IMR-90 (cell line): ENCODE measurements around the gene FTO. TPM values are rescaled to one million over a fixed set of nuclear protein-coding genes. Genes with fewer than 3 reads are reported as not detected.

Experiments used
- ATAC-seq: fragments of 200-7000 bp; cut with Tn5 transposase; 2 replicates; pipeline ENCODE4 v1.9.1; 2020; ENCODE audit warnings: low read depth, mild to moderate bottlenecking, moderate library complexity
- BruUV-seq: library from RNA; stranded (reverse); fragments of 400-500 nt; replicated peaks from 2 replicates; lab custom pipeline; 2021; lab: Mats Ljungman, UMichigan
- CTCF ChIA-PET: fragments of 300-600 bp; formaldehyde crosslinking; extraction: SDS; loops from one replicate; lab custom pipeline; 2021; ENCODE audit warnings: antibody characterized with exemption; lab: Yijun Ruan, JAX
- POLR2A ChIA-PET: fragments of 300-600 bp; sonication (Branson Sonifier 250); formaldehyde crosslinking; loops from one replicate; lab custom pipeline; 2022; ENCODE audit warnings: antibody characterized with exemption; ENCODE audit not compliant: unreplicated experiment; lab: Charles Lee
- DNase-seq: peaks from one replicate; pipeline ENCODE4 v3.0.0; 2013
- H2AFZ ChIP-seq: replicated peaks from 2 replicates; pipeline ENCODE3; 2013; ENCODE audit warnings: low read length, mild to moderate bottlenecking; ENCODE audit not compliant: poor library complexity
- H2AK5ac ChIP-seq: 2 replicates; pipeline ENCODE4 v1.6.1; 2013; ENCODE audit warnings: low read depth, low read length, inconsistent platforms
- H2AK9ac ChIP-seq: replicated peaks from 2 replicates; pipeline ENCODE3; 2013; ENCODE audit warnings: mild to moderate bottlenecking, low read depth, low read length, moderate library complexity; ENCODE audit not compliant: poor library complexity
- H2BK120ac ChIP-seq: 2 replicates; pipeline ENCODE4 v1.6.1; 2013; ENCODE audit warnings: low read depth, low read length, inconsistent platforms
- H2BK15ac ChIP-seq: 3 replicates; pipeline ENCODE4 v1.6.1; 2013; ENCODE audit warnings: low read depth, low read length, inconsistent platforms
- H2BK20ac ChIP-seq: 2 replicates; pipeline ENCODE4 v1.6.1; 2013; ENCODE audit warnings: low read depth, mild to moderate bottlenecking, inconsistent platforms, low read length, moderate library complexity
- H2BK5ac ChIP-seq: 2 replicates; pipeline ENCODE4 v1.6.1; 2013; ENCODE audit warnings: mild to moderate bottlenecking, low read depth, low read length, inconsistent platforms; ENCODE audit not compliant: poor library complexity, severe bottlenecking
- H3K14ac ChIP-seq: replicated peaks from 2 replicates; pipeline ENCODE4 v1.6.1; 2013; ENCODE audit warnings: low read depth, low read length, inconsistent platforms
- H3K18ac ChIP-seq: 2 replicates; pipeline ENCODE4 v1.6.1; 2013; ENCODE audit warnings: low read depth, low read length, control low read depth
- H3K23ac ChIP-seq: 2 replicates; pipeline ENCODE4 v1.6.1; 2013; ENCODE audit warnings: low read depth, low read length, inconsistent platforms
- H3K27ac ChIP-seq: 2 replicates; pipeline ENCODE4 v1.5.1; 2013; ENCODE audit warnings: mild to moderate bottlenecking, control low read depth, low read length; ENCODE audit not compliant: insufficient read depth
- H3K27me3 ChIP-seq: 2 replicates; pipeline ENCODE4 v1.6.1; 2013; ENCODE audit warnings: low read length; ENCODE audit not compliant: control insufficient read depth, insufficient read depth
- H3K36me3 ChIP-seq: 2 replicates; pipeline ENCODE4 v1.6.1; 2013; ENCODE audit warnings: low read length, mixed read lengths; ENCODE audit not compliant: control insufficient read depth, insufficient read depth
- H3K4ac ChIP-seq: 2 replicates; pipeline ENCODE4 v1.6.1; 2013; ENCODE audit warnings: low read depth, low read length, inconsistent platforms
- H3K4me1 ChIP-seq: 2 replicates; pipeline ENCODE4 v1.6.1; 2013; ENCODE audit warnings: low read length, mixed read lengths; ENCODE audit not compliant: control insufficient read depth, insufficient read depth
- H3K4me2 ChIP-seq: 2 replicates; pipeline ENCODE4 v1.6.1; 2013; ENCODE audit warnings: low read depth, mild to moderate bottlenecking, control low read depth, low read length, moderate library complexity
- H3K4me3 ChIP-seq: 2 replicates; pipeline ENCODE4 v1.5.1; 2013; ENCODE audit warnings: low read depth, mild to moderate bottlenecking, control low read depth, low read length, moderate library complexity; ENCODE audit not compliant: insufficient read depth
- H3K56ac ChIP-seq: 2 replicates; pipeline ENCODE4 v1.6.1; 2013; ENCODE audit warnings: low read length, inconsistent platforms; ENCODE audit not compliant: insufficient read depth; ENCODE audit errors: extremely low read depth
- H3K79me1 ChIP-seq, 2 experiments: 2 replicates each; pipeline ENCODE4 v1.6.1; 2013; ENCODE audit warnings: low read length in 2 of 2, inconsistent platforms in 1 of 2, low read depth in 1 of 2
- H3K9ac ChIP-seq: 2 replicates; pipeline ENCODE4 v1.6.1; 2013; ENCODE audit warnings: low read depth, low read length, control low read depth
- H3K9me1 ChIP-seq: 2 replicates; pipeline ENCODE4 v1.6.1; 2013; ENCODE audit warnings: low read length, inconsistent platforms; ENCODE audit not compliant: insufficient read depth
- H3K9me3 ChIP-seq: 2 replicates; pipeline ENCODE4 v1.6.1; 2013; ENCODE audit warnings: low read length; ENCODE audit not compliant: control insufficient read depth, insufficient read depth
- H4K20me1 ChIP-seq: 2 replicates; pipeline ENCODE4 v1.6.1; 2013; ENCODE audit warnings: low read length, inconsistent platforms; ENCODE audit not compliant: insufficient read depth
- H4K5ac ChIP-seq: 2 replicates; pipeline ENCODE4 v1.6.1; 2013; ENCODE audit warnings: mild to moderate bottlenecking, low read depth, low read length, control low read depth
- H4K8ac ChIP-seq, 2 experiments: 2 replicates each; pipeline ENCODE4 v1.6.1; 2013; ENCODE audit warnings: low read depth in 2 of 2, low read length in 2 of 2, control low read depth in 1 of 2, inconsistent platforms in 1 of 2
- H4K91ac ChIP-seq: 2 replicates; pipeline ENCODE4 v1.6.1; 2013; ENCODE audit warnings: low read depth, low read length, inconsistent platforms; ENCODE audit not compliant: insufficient read depth
- CEBPB ChIP-seq: IDR thresholded peaks from 2 replicates; pipeline ENCODE4 v1.6.1; 2012; ENCODE audit warnings: low read depth, low read length, improper control_type of control experiment
- CTCF ChIP-seq: conservative IDR thresholded peaks from 2 replicates; pipeline ENCODE4 v1.5.1; 2012; ENCODE audit warnings: mild to moderate bottlenecking, low read depth, low read length, improper control_type of control experiment
- NFE2L2 ChIP-seq: fragments of 150-350 bp; IDR thresholded peaks from 2 replicates; pipeline ENCODE4 v1.6.1; 2016; ENCODE audit warnings: low read depth, mild to moderate bottlenecking, low read length
- RAD21 ChIP-seq: IDR thresholded peaks from 2 replicates; pipeline ENCODE4 v1.6.1; 2012; ENCODE audit warnings: low read length, improper control_type of control experiment
- RFX5 ChIP-seq: IDR thresholded peaks from 2 replicates; pipeline ENCODE4 v1.8.0; 2012; ENCODE audit warnings: low read depth, mild to moderate bottlenecking, low read length, moderate library complexity
- WGBS, 2 experiments: methylation state at CpG; one replicate each; pipeline versions ENCODE4 v1.1.5 to v1.1.7; 2013; ENCODE audit warnings: missing lambda C conversion rate in 2 of 2; ENCODE audit not compliant: insufficient read length in 1 of 2; ENCODE audit errors: extremely low coverage in 2 of 2; 5-methylcytosine and 5-hydroxymethylcytosine counted together
- dilution Hi-C: fragments of 300-500 bp; cut with HindIII; formaldehyde crosslinking; loops from one replicate; pipeline ENCODE4 v1.14.3; 2018; ENCODE audit warnings: low sequenced_read_pairs; ENCODE audit not compliant: unreplicated experiment
- in situ Hi-C: fragments of 300-500 bp; cut with MboI; formaldehyde crosslinking; loops from 3 replicates; pipeline ENCODE4 v1.14.3; 2019; ENCODE audit warnings: low sequenced_read_pairs, inconsistent platforms, mixed read lengths
- intact Hi-C: fragments of 100-400 bp; cut with micrococcal nuclease; formaldehyde crosslinking; loops from 2 replicates; pipeline ENCODE4 v1.10.0; 2022
- polyA plus RNA-seq, 3 experiments: library from polyadenylated mRNA; depleted of rRNA; stranded (reverse); fragments of >200 nt; gene quantifications; 2 replicates each; pipeline ENCODE4 v1.2.3, GENCODE V29; 2012; ENCODE audit warnings: low replicate concordance in 1 of 3
- total RNA-seq: library from RNA; depleted of rRNA; stranded (reverse); fragments of >200 nt; gene quantifications from 2 replicates; pipeline ENCODE4 v1.2.3, GENCODE V29; 2012

FTO gene
- total and polyA plus RNA-seq, 2 of the 4 experiments (the other 2 are of a cell fraction) = 70.3 to 132 TPM

GRCh38 chr16:54164789-54165173 is 460.8 kb downstream of the FTO start:
- H2AK5ac ChIP-seq = no peak overlapping the region
- no peaks in the 10 kb centered on the region for H3K36me3 ChIP-seq
- in situ Hi-C loops (no loop called here), dilution Hi-C loops (no loop called here), intact Hi-C loops (no loop called here)
- H3K9me3 ChIP-seq = no peaks in the 10 kb centered on the region
- no CpG with 5 or more reads among the region's 3 CpGs for WGBS, 2 experiments
- DNase-seq (no peak), ATAC-seq (no peak)
- H2BK5ac ChIP-seq = no peak overlapping the region
- ChIA-PET CTCF (no interaction called here), POLR2A (interaction anchor here (0.6 kb wide), 1 partner anchor 786 kb away, joined by 3 read pairs; no protein-coding TSS in a partner anchor)
- no peak overlapping the region for H3K56ac ChIP-seq
- H3K27ac ChIP-seq = no peak overlapping the region
- H4K20me1 ChIP-seq = no peaks in the 10 kb centered on the region
- no peak overlapping the region for H3K9ac ChIP-seq
- no peak for TF ChIP-seq RAD21
- no peak for TF ChIP-seq CTCF
- no peak for TF ChIP-seq CEBPB
- no peak for TF ChIP-seq RFX5
- no peak for TF ChIP-seq NFE2L2
- H3K79me1 ChIP-seq = no peaks in the 10 kb centered on the region
- no peak overlapping the region for H4K8ac ChIP-seq
- no peaks in the 10 kb centered on the region for H3K4me1 ChIP-seq
- H3K4ac ChIP-seq = no peak overlapping the region
- H3K27me3 ChIP-seq = peaks cover 9% of the 10 kb centered on the region
- H4K91ac ChIP-seq = no peak overlapping the region
- H3K4me3 ChIP-seq = no peak overlapping the region
- no peak overlapping the region for H3K23ac ChIP-seq
- H2BK120ac ChIP-seq = no peak overlapping the region
- no peak overlapping the region for H3K18ac ChIP-seq
- no peaks in the 10 kb centered on the region for H3K9me1 ChIP-seq
- H2AFZ ChIP-seq = no peak overlapping the region
- no peak overlapping the region for H4K5ac ChIP-seq
- H2AK9ac ChIP-seq = no peak overlapping the region
- no peak overlapping the region for H2BK20ac ChIP-seq
- no TSS peak for BruUV-seq
- H2BK15ac ChIP-seq = no peak overlapping the region
- H3K4me2 ChIP-seq = no peak overlapping the region
- no peak overlapping the region for H3K14ac ChIP-seq
